ENCODE results near the gene PRKD1.

The PRKD1 gene

DNA sequence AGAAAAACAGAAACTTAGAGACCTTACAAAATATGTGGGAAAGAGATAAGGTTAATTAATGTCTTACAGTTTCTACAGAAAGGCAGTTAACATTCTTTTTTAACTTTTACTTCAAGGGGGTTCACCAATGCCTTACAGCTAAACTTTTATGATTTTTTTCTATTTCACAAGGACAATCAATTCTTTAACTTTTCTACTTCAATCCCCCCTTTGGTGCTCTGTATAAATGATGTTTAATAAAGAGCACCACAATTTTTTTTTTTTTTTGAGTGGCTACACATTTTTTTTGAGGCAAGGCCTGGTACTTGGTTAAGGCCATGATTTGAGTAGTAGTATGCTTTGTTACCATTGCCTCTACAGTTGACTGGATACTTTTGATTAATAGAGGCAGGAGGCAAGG is 279.6 kb downstream of the PRKD1 start:
- Histone ChIP-seq H3K36me3 (replicated peaks) (no peaks in the 10 kb centered on the region), H3K27me3 (replicated peaks) (no peaks in the 10 kb centered on the region), H3K4me3 (ENCODE audit: low read depth, low read length) (no peak overlapping the region), H3K27ac (no peak overlapping the region)
- TF ChIP-seq CTCF (IDR thresholded peaks at IDR 0.05; ENCODE audit: low read depth, low read length, missing control alignments): no peak
- DNase-seq: no peak
- in situ Hi-C loops (cut with HindIII; ENCODE audit: low pct_ligation_motif_present, low sequenced_read_pairs): no loop called here

- Histone ChIP-seq H3K36me3 (replicated peaks) (no peaks in the 10 kb centered on the region), H3K27ac (no peak overlapping the region), H3K4me3 (ENCODE audit: low read depth, low read length) (no peak overlapping the region), H3K27me3 (replicated peaks) (no peaks in the 10 kb centered on the region)
- in situ Hi-C loops (cut with HindIII; ENCODE audit: low pct_ligation_motif_present, low sequenced_read_pairs): no loop called here
- no peak for TF ChIP-seq CTCF (IDR thresholded peaks at IDR 0.05; ENCODE audit: low read depth, low read length, missing control alignments)
- DNase-seq: no peak
These were observed 282.5 kb downstream of the PRKD1 start for GRCh38 chr14:29645117-29645516.

- H3K36me3 ChIP-seq (replicated peaks): no peaks in the 10 kb centered on the region
- no peak for DNase-seq
These were observed 284.0 kb downstream of the PRKD1 start for GRCh38 chr14:29643433-29644211.

GRCh38 chr14:29637411-29637810 is 290.2 kb downstream of the PRKD1 start:
- Histone ChIP-seq H3K27me3 (replicated peaks) (no peaks in the 10 kb centered on the region), H3K27ac (no peak overlapping the region), H3K4me3 (ENCODE audit: low read depth, low read length) (no peak overlapping the region), H3K36me3 (replicated peaks) (no peaks in the 10 kb centered on the region)
- in situ Hi-C loops (cut with HindIII; ENCODE audit: low pct_ligation_motif_present, low sequenced_read_pairs): no loop called here
- TF ChIP-seq CTCF (IDR thresholded peaks at IDR 0.05; ENCODE audit: low read depth, low read length, missing control alignments): no peak
- DNase-seq: peak; percentile 58

More at GRCh38 chr14:29643433-29644211, 284.0 kb downstream of the PRKD1 start:
- Histone ChIP-seq H3K27me3 (replicated peaks) (no peaks in the 10 kb centered on the region), H3K27ac (no peak overlapping the region), H3K4me3 (ENCODE audit: low read depth, low read length) (no peak overlapping the region)
- TF ChIP-seq CTCF (IDR thresholded peaks at IDR 0.05; ENCODE audit: low read depth, low read length, missing control alignments): no peak
- in situ Hi-C loops (cut with HindIII; ENCODE audit: low pct_ligation_motif_present, low sequenced_read_pairs): no loop called here

DNA sequence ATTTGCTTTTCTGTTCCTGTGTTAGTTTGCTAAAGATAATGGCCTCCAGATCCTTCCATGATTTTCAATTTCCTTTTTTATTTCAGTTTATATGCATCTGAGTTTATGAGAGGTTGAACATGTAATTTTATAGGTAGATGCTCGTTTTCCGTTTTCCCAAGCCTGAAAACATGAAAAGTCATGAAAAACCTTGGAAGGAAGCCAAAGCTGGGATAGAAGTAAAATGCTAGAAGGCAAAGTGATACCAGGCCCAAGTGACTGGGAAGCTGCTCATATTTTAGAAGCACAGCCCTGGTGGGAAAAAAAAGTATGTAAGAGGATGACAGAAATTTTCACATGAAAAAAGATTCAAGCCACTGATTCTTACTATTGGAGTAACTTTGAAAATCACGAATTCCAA is 290.8 kb downstream of the PRKD1 start:
- Histone ChIP-seq H3K27me3 (replicated peaks) (no peaks in the 10 kb centered on the region), H3K27ac (no peak overlapping the region), H3K4me3 (ENCODE audit: low read depth, low read length) (no peak overlapping the region), H3K36me3 (replicated peaks) (no peaks in the 10 kb centered on the region)
- in situ Hi-C loops (cut with HindIII; ENCODE audit: low pct_ligation_motif_present, low sequenced_read_pairs): no loop called here
- TF ChIP-seq CTCF (IDR thresholded peaks at IDR 0.05; ENCODE audit: low read depth, low read length, missing control alignments): no peak
- DNase-seq: no peak
